ENCODE data around the gene ROBO1. TPM values are rescaled to one million over a fixed set of nuclear protein-coding genes. Genes with fewer than 3 reads are reported as not detected.

ROBO1 gene
- total RNA-seq, 2 experiments from 2014 or later: 1.3 to 2.1 TPM

DNA sequence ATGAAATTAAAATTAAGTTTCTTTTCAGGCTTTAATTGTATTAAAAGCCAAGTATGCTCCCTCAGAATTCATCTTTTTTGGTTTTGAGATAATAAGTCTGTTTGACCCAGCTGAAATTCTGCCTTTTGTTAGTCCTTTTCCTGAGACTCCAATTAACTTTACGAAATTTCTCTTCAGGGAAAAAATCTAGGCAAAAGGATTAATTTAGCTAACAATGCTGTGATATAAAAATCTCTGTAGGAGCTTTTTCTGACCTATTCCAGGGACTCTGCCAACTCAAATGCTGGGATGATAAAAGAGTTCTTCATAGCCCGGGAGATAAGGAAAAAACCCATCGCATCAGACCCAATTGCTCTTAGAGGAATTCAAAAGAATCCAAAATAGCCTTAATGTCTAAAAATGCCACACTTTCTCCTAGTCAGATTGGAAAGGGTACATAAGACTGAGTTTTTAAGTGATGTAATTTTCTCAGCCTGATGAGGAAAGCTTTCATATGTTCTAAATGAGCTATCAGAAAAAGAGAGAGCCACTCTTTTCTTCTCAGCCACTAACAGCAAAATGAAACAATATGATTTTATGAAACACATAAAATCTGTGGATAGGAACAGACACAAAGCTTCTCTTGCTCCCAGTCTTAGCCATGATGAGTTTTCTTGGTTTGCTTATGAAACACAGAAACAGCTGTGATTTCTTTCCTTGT, 405.1 kb downstream of the ROBO1 start:
- Mint-ChIP-seq H3K36me3 (ENCODE audit: low read depth) (no peaks in the 10 kb centered on the region), H3K4me1 (no peaks in the 10 kb centered on the region), H3K27me3 (no peaks in the 10 kb centered on the region), H3K4me3 (no peak overlapping the region), H3K9me3 (ENCODE audit: low read depth) (peaks cover 2% of the 10 kb centered on the region), H3K27ac (no peak overlapping the region)
- CTCF ChIA-PET: interaction anchor here (0.9 to 2.5 kb wide), 6 partner anchors 10 to 708 kb away, joined by 3 to 13 read pairs (median 4); no protein-coding TSS in a partner anchor
- ATAC-seq (no peak), DNase-seq (no peak)
- POLR2A ChIA-PET: no interaction called here
- intact Hi-C loops (cut with DNase I, micrococcal nuclease): loop anchor here (5.0 kb wide), 2 partner anchors 275 to 700 kb away; no protein-coding TSS in a partner anchor

GRCh38 chr3:79361748-79362378, 405.9 kb downstream of the ROBO1 start:
- intact Hi-C loops (cut with DNase I, micrococcal nuclease): loop anchor here (2.0 to 5.0 kb wide), 3 partner anchors 275 to 703 kb away; no protein-coding TSS in a partner anchor
- ChIA-PET CTCF (interaction anchor here (0.9 to 2.5 kb wide), 7 partner anchors 10 to 707 kb away, joined by 3 to 13 read pairs (median 4); no protein-coding TSS in a partner anchor), POLR2A (no interaction called here)
- no peaks in the 10 kb centered on the region for H3K27me3 Mint-ChIP-seq
- no peaks in the 10 kb centered on the region for H3K4me1 Mint-ChIP-seq
- H3K4me3 Mint-ChIP-seq: no peak overlapping the region
- H3K9me3 Mint-ChIP-seq (ENCODE audit: low read depth): peaks cover 2% of the 10 kb centered on the region
- H3K27ac Mint-ChIP-seq: no peak overlapping the region
- no peaks in the 10 kb centered on the region for H3K36me3 Mint-ChIP-seq (ENCODE audit: low read depth)
- no peak for DNase-seq
- no peak for ATAC-seq

- Mint-ChIP-seq H3K36me3 (ENCODE audit: low read depth) (no peaks in the 10 kb centered on the region), H3K9me3 (ENCODE audit: low read depth) (peaks cover 5% of the 10 kb centered on the region), H3K27ac (no peak overlapping the region), H3K4me1 (no peaks in the 10 kb centered on the region), H3K4me3 (no peak overlapping the region), H3K27me3 (no peaks in the 10 kb centered on the region)
- ChIA-PET POLR2A (no interaction called here), CTCF (no interaction called here)
- DNase-seq (no peak), ATAC-seq (no peak)
- intact Hi-C loops (cut with DNase I, micrococcal nuclease): no loop called here
Observed at GRCh38 chr3:79358327-79358726, 409.5 kb downstream of the ROBO1 start.

- intact Hi-C loops (cut with DNase I, micrococcal nuclease): no loop called here
- ChIA-PET CTCF (no interaction called here), POLR2A (no interaction called here)
- H3K36me3 Mint-ChIP-seq (ENCODE audit: low read depth): no peaks in the 10 kb centered on the region
- ATAC-seq (no peak), DNase-seq (no peak)
- peaks cover 5% of the 10 kb centered on the region for H3K9me3 Mint-ChIP-seq (ENCODE audit: low read depth)
- no peak overlapping the region for H3K27ac Mint-ChIP-seq
- H3K4me1 Mint-ChIP-seq: no peaks in the 10 kb centered on the region
- H3K4me3 Mint-ChIP-seq: no peak overlapping the region
- H3K27me3 Mint-ChIP-seq: no peaks in the 10 kb centered on the region
Observed at GRCh38 chr3:79354179-79354688, 413.6 kb downstream of the ROBO1 start.

DNA sequence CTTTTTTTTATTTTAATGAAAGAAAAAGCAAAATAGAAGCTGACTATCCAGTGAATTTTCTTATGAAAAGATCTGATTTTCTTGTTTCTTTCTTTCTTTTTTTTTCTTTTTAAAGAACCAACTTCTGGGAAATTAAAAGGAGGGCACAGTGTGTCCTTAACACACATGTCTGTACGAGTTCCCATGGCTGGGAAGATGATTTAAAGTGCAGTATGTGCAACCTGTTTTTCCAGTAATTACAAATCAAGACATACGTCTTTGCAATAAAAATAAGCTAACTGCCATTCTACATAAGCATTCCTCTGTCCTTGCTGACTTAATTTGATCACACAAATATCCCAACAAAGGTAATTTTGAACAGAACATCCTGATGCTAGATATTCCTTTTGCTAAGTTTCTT, 416.1 kb downstream of the ROBO1 start:
- H3K27ac Mint-ChIP-seq: no peak overlapping the region
- intact Hi-C loops (cut with DNase I, micrococcal nuclease): no loop called here
- no peaks in the 10 kb centered on the region for H3K4me1 Mint-ChIP-seq
- ATAC-seq (no peak), DNase-seq (no peak)
- no peak overlapping the region for H3K4me3 Mint-ChIP-seq
- H3K9me3 Mint-ChIP-seq (ENCODE audit: low read depth): peaks cover 5% of the 10 kb centered on the region
- ChIA-PET POLR2A (no interaction called here), CTCF (interaction anchor here (2.8 kb wide), 1 partner anchor 9 kb away, joined by 10 read pairs; no protein-coding TSS in a partner anchor)
- no peaks in the 10 kb centered on the region for H3K36me3 Mint-ChIP-seq (ENCODE audit: low read depth)
- no peaks in the 10 kb centered on the region for H3K27me3 Mint-ChIP-seq

DNA sequence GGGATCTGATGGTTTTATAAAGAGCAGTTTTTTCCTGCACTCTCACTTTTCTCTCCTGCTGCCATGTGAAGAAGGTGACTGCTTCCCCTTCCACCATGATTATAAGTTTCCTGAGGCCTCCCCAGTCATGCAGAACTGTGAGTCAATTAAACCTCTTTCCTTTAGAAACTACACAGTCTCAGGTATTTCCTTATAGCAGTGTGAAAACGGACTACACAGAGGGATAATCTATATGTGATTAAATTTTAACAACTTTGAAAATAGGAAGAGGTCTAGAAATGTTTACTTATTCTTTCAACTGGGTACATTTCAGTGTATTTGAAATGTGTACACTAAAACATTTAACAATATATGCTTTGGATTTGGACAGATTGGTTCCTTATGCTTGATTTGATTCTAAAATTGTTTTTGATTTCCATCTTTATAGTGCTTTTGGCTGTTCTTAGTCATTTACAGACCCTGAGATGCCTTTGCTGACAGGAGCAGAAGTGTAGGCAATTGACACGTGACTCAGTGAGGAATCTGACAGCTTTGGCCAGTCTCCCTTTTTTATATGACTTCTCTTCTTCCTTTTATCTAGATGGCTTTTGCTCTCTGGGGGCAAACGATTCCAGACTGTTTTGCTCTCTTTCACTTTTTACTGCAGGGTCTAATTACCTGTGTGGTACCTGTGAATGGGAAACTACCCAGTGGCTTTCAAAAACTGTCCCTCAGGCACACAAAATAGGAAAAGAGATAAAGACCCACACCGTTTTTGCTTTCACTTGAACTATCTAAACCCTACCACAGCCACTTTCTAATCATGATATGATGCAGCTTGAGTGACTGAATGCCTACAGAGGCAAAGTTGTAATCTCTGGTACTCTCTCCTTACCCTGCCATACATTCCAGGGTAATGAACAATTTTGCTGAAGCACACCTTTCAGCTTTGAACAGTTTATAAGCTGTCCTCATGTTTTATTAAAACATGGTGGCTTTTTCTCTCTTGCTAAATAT, 422.6 kb downstream of the ROBO1 start:
- ATAC-seq: no peak
- intact Hi-C loops (cut with DNase I, micrococcal nuclease): no loop called here
- H3K27ac Mint-ChIP-seq: no peak overlapping the region
- H3K4me1 Mint-ChIP-seq: no peaks in the 10 kb centered on the region
- H3K9me3 Mint-ChIP-seq (ENCODE audit: low read depth): peaks cover 2% of the 10 kb centered on the region
- CTCF ChIA-PET: no interaction called here
- no peak for DNase-seq
- H3K4me3 Mint-ChIP-seq: no peak overlapping the region
- POLR2A ChIA-PET: no interaction called here
- no peaks in the 10 kb centered on the region for H3K36me3 Mint-ChIP-seq (ENCODE audit: low read depth)
- no peaks in the 10 kb centered on the region for H3K27me3 Mint-ChIP-seq

- ATAC-seq (no peak), DNase-seq (no peak)
- Mint-ChIP-seq H3K4me3 (no peak overlapping the region), H3K4me1 (no peaks in the 10 kb centered on the region), H3K27ac (no peak overlapping the region), H3K36me3 (ENCODE audit: low read depth) (no peaks in the 10 kb centered on the region), H3K9me3 (ENCODE audit: low read depth) (peaks cover 2% of the 10 kb centered on the region), H3K27me3 (no peaks in the 10 kb centered on the region)
- intact Hi-C loops (cut with DNase I, micrococcal nuclease): no loop called here
- ChIA-PET POLR2A (no interaction called here), CTCF (no interaction called here)
Observed at GRCh38 chr3:79341961-79342360, 425.8 kb downstream of the ROBO1 start.

DNA sequence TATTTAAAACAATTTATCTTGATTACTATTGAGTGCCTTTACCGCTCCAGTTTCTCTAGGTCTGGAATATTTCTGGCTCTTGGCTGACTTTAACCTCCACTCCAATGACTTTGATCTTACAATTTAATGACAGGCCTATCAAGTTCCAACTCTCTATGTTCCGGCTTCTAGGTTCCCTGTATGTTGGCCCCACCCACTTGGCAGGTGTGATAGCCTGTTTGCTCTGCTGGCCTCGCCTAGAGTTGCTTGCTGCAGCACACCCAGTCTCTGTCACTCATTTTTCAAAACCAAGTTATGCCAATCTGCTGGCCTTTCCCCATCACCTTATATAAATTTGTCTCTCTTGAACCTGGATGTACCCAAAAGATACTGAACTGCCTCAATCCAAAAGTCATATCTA, 428.0 kb downstream of the ROBO1 start:
- intact Hi-C loops (cut with DNase I, micrococcal nuclease): no loop called here
- no peaks in the 10 kb centered on the region for H3K27me3 Mint-ChIP-seq
- DNase-seq (no peak), ATAC-seq (no peak)
- POLR2A ChIA-PET: no interaction called here
- H3K9me3 Mint-ChIP-seq (ENCODE audit: low read depth): peaks cover 2% of the 10 kb centered on the region
- no peaks in the 10 kb centered on the region for H3K4me1 Mint-ChIP-seq
- no peaks in the 10 kb centered on the region for H3K36me3 Mint-ChIP-seq (ENCODE audit: low read depth)
- CTCF ChIA-PET: no interaction called here
- no peak overlapping the region for H3K27ac Mint-ChIP-seq
- H3K4me3 Mint-ChIP-seq: no peak overlapping the region

GRCh38 chr3:79337798-79338197, 430.0 kb downstream of the ROBO1 start:
- peaks cover 4% of the 10 kb centered on the region for H3K9me3 Mint-ChIP-seq (ENCODE audit: low read depth)
- no peaks in the 10 kb centered on the region for H3K36me3 Mint-ChIP-seq (ENCODE audit: low read depth)
- CTCF ChIA-PET: no interaction called here
- intact Hi-C loops (cut with DNase I, micrococcal nuclease): no loop called here
- H3K4me1 Mint-ChIP-seq: no peaks in the 10 kb centered on the region
- ATAC-seq: no peak
- H3K27ac Mint-ChIP-seq: no peak overlapping the region
- no peak overlapping the region for H3K4me3 Mint-ChIP-seq
- no peaks in the 10 kb centered on the region for H3K27me3 Mint-ChIP-seq
- DNase-seq: no peak
- POLR2A ChIA-PET: no interaction called here

DNA sequence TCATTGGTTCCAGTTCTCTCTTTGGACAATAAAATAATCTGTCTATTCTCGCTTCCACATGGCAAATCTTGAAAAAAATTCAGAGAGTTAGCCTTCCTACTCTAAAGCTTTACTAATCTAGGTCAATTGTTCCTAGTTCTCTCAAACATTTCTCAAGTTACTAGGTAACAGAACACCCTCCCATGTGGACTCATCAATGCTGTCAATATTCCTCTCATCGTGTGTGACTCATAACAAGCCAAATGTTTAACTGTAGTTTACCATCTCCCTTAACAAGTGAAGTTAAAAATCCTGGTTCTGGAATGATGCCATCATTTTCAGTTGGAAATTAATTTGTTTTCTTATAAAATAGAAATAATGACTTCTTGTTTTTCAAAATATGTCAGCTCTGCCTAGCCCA, 438.6 kb downstream of the ROBO1 start:
- H3K36me3 Mint-ChIP-seq (ENCODE audit: low read depth): no peaks in the 10 kb centered on the region
- ATAC-seq (no peak), DNase-seq (no peak)
- peaks cover 9% of the 10 kb centered on the region for H3K9me3 Mint-ChIP-seq (ENCODE audit: low read depth)
- ChIA-PET POLR2A (no interaction called here), CTCF (no interaction called here)
- H3K4me3 Mint-ChIP-seq: no peak overlapping the region
- H3K27ac Mint-ChIP-seq: no peak overlapping the region
- no peaks in the 10 kb centered on the region for H3K27me3 Mint-ChIP-seq
- H3K4me1 Mint-ChIP-seq: no peaks in the 10 kb centered on the region
- intact Hi-C loops (cut with DNase I, micrococcal nuclease): no loop called here

DNA sequence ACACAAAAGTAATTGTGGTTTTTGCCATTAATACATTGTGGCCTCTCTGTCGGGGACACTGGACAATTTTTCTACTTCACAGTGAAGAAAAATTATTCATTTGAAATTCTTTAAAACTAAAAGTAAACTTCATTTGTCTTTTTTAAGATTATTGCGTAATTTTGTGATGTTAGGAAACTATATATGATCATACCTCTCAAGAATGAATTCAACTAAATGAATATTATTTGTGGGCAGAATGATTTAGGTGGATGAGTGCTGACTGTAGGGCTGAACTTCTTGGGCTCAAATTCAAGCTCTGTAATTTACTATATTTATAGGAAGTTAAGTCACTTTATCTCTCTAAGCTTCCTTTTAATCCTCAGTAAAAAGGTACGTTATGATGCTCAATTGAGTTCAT, 441.2 kb downstream of the ROBO1 start:
- DNase-seq (no peak), ATAC-seq (no peak)
- Mint-ChIP-seq H3K9me3 (ENCODE audit: low read depth) (peaks cover 5% of the 10 kb centered on the region), H3K36me3 (ENCODE audit: low read depth) (no peaks in the 10 kb centered on the region), H3K4me3 (no peak overlapping the region), H3K27ac (no peak overlapping the region), H3K4me1 (no peaks in the 10 kb centered on the region), H3K27me3 (no peaks in the 10 kb centered on the region)
- intact Hi-C loops (cut with DNase I, micrococcal nuclease): no loop called here
- POLR2A ChIA-PET: no interaction called here
- CTCF ChIA-PET: no interaction called here

Measured in activated CD4-positive, alpha-beta T cell treated with anti-CD3 and anti-CD28 coated beads for 36 hours (primary cell).